ENCODE results near the gene LAMC1. TPM values are rescaled to one million over a fixed set of nuclear protein-coding genes. Genes with fewer than 3 reads are reported as not detected.
"Not testable (repeated sequence)": the region's sequence is repeated elsewhere in the genome, so short reads cannot be mapped to it uniquely, and the experiment has no call there.

The LAMC1 gene
- total RNA-seq, 2 experiments from 2014 or later: 0.40 TPM; not detected in 1

DNA sequence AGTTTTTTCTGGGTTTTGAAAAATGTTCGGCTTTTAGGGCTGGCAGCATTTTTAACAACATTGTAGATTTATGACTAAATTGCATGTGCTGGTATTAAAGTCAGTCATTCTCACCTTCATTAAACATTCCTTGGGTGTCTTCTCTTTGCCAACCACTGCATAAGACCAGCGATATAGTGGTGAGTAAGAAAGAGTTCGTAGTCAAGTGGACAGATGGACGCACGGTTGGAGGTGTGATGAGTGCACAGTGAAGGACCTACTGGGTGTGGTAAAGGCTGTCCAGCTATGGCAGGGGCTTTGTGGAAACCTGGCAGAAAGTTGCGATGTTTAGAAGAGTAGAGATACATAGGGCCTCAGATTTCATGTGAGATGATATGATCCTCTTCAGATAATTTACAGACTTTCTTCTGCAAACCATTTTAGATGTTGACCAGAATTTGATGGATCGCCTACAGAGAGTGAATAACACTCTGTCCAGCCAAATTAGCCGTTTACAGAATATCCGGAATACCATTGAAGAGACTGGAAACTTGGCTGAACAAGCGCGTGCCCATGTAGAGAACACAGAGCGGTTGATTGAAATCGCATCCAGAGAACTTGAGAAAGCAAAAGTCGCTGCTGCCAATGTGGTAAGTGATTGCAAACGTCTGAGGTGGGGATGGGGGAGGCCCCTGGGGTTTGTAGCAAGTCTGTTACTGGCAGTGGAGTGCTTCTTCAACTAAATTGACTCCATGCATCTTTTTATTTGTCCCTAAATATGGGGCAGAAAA lies 106.9 kb downstream of the LAMC1 start:
- Mint-ChIP-seq H3K9me3 (ENCODE audit: low read depth) (no peaks in the 10 kb centered on the region), H3K27ac (no peak overlapping the region), H3K4me1 (no peaks in the 10 kb centered on the region), H3K36me3 (no peaks in the 10 kb centered on the region), H3K4me3 (no peak overlapping the region), H3K27me3 (peaks cover 7% of the 10 kb centered on the region)
- DNase-seq (no peak), ATAC-seq (no peak)
- CTCF ChIA-PET: no interaction called here

DNA sequence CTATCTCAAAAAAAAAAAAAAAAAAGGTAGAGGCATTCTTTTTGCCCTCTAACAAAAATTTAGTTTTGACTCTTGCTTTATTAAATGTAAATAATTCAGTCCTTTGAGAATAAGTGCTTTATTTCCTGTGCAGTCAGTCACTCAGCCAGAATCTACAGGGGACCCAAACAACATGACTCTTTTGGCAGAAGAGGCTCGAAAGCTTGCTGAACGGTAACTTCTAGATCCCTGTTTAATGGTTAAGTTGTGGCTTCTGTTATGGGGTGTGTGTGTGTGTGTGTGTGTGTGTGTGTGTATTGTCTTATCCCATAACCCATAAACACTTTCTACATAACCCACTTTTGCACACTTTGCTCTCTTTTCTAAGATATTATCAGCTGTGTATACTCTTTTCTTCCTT lies 107.9 kb downstream of the LAMC1 start:
- no peaks in the 10 kb centered on the region for H3K4me1 Mint-ChIP-seq
- peaks cover 10% of the 10 kb centered on the region for H3K27me3 Mint-ChIP-seq
- no peaks in the 10 kb centered on the region for H3K9me3 Mint-ChIP-seq (ENCODE audit: low read depth)
- H3K36me3 Mint-ChIP-seq: no peaks in the 10 kb centered on the region
- CTCF ChIA-PET: no interaction called here
- no peak for ATAC-seq
- H3K4me3 Mint-ChIP-seq: no peak overlapping the region
- no peak for DNase-seq
- no peak overlapping the region for H3K27ac Mint-ChIP-seq

DNA sequence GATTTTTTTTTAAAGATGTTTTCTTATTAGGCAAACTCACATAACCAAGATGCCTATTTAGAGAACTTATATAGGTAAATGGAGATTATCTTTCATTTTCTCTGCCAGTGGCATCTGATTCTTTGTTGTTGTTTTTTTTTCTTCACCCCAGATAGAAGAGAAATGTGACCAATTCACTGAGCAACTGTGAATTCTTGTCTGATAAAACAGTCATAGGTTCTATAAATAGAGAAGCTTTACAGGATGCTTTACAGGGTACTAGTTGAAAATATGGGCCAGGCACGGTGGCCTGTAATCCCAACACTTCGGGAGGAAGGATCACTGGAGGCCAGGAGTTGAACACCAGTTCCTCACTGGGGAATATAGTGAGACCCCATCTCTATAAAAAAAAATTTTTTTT lies 112.1 kb downstream of the LAMC1 start:
- DNase-seq: no peak
- no peaks in the 10 kb centered on the region for H3K36me3 Mint-ChIP-seq
- CTCF ChIA-PET: no interaction called here
- ATAC-seq: no peak
- H3K4me3 Mint-ChIP-seq: no peak overlapping the region
- H3K9me3 Mint-ChIP-seq (ENCODE audit: low read depth): no peaks in the 10 kb centered on the region
- peaks cover 28% of the 10 kb centered on the region for H3K27me3 Mint-ChIP-seq
- no peaks in the 10 kb centered on the region for H3K4me1 Mint-ChIP-seq
- no peak overlapping the region for H3K27ac Mint-ChIP-seq

DNA sequence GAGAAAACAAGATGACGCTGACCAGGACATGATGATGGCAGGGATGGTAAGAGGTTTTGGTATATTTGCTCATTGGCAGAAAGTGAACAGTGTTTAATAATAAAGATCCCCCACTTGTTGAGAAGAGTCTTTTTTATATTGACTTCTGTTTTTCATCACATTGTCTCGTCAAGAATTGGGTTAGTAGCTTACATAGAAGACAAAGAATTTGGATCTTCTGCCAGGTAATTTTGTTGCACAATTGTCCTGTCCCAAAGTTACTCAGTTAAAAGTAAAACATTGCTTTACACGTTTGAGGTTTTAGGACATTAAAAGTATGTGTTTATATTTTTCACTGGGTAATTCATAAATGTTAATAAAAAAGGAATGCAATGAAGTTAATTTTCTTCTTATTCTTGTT lies 114.6 kb downstream of the LAMC1 start:
- Mint-ChIP-seq H3K4me3 (no peak overlapping the region), H3K4me1 (no peaks in the 10 kb centered on the region), H3K27ac (no peak overlapping the region), H3K27me3 (peaks cover 42% of the 10 kb centered on the region), H3K36me3 (no peaks in the 10 kb centered on the region), H3K9me3 (ENCODE audit: low read depth) (no peaks in the 10 kb centered on the region)
- CTCF ChIA-PET: no interaction called here
- ATAC-seq (no peak), DNase-seq (no peak)

DNA sequence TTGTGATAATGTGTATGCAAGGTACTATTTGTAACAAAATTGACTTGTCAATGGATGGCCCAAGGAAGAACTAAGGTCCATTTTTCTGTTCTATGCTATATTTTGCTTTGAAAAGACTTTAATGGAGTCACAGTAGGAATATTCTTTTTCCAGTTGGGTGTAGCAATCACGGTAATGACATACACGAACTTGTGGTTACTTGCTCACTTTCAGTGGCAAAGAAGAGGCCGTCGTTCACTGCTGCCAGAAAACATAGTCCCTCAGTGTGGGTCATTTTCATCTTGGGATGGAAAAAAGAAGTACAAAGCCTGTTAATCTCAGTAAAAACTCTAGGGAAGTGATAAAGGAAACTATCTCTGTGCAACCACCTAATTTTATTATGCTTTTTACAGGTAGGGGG lies 115.1 kb downstream of the LAMC1 start:
- H3K27ac Mint-ChIP-seq: no peak overlapping the region
- H3K36me3 Mint-ChIP-seq: no peaks in the 10 kb centered on the region
- H3K9me3 Mint-ChIP-seq (ENCODE audit: low read depth): no peaks in the 10 kb centered on the region
- ATAC-seq (no peak), DNase-seq (no peak)
- CTCF ChIA-PET: no interaction called here
- H3K27me3 Mint-ChIP-seq: peaks cover 42% of the 10 kb centered on the region
- no peak overlapping the region for H3K4me3 Mint-ChIP-seq
- no peaks in the 10 kb centered on the region for H3K4me1 Mint-ChIP-seq

DNA sequence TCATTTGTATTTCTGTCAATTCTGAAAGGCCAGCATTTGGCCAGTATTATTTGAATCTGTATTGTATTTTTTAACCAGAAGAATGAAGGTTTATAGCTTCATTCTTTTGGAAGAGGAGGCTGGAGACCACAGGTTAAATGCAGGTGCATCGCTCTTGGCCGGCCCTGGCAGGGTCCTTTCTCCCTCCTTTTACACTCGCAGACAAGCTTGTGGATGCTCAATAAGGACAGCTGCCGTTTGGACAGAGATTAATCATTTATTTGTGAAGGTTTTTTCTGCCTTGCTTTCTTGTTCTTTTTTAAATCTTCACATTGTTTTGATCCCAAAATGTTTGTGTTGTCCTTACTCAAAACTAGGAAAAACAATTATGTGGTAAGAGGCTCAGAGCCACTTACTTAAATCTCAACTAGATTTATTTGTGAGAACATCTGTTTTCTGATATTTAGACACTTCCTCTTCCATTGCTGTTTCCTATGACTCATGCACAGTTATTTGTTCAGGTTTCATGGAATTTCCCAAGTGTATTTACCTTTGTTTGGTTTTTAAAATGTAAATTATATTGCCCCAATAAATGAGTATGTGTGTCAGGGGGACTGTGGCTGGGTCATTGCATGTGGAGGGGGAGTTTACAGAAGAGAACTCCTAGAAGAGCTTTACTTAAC lies 116.2 kb downstream of the LAMC1 start:
- no peak overlapping the region for H3K4me3 Mint-ChIP-seq
- no peak for DNase-seq
- H3K4me1 Mint-ChIP-seq: no peaks in the 10 kb centered on the region
- no peaks in the 10 kb centered on the region for H3K9me3 Mint-ChIP-seq (ENCODE audit: low read depth)
- H3K36me3 Mint-ChIP-seq: no peaks in the 10 kb centered on the region
- CTCF ChIA-PET: no interaction called here
- H3K27ac Mint-ChIP-seq: no peak overlapping the region
- H3K27me3 Mint-ChIP-seq: peaks cover 46% of the 10 kb centered on the region
- no peak for ATAC-seq

DNA sequence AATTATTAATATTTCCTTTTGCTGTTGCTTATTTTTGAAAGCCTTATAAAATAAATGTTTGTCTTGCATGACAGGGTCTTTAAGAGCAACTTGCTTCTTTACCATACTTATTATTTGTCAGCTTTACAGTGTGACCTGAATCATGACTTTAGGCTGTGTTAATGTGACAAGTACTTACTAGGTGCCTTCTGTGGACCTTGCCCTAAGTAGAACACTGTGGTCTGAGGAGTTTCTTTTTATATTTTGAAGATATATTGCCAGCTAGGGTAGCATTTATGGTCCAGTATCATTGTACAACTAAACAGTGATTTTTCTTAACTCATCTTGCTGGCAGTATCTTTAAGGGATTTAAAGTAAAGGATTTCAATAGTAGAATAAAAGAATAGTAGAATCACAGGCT lies 117.4 kb downstream of the LAMC1 start:
- H3K9me3 Mint-ChIP-seq (ENCODE audit: low read depth): no peaks in the 10 kb centered on the region
- CTCF ChIA-PET: no interaction called here
- no peak for ATAC-seq
- DNase-seq: no peak
- H3K36me3 Mint-ChIP-seq: no peaks in the 10 kb centered on the region
- no peaks in the 10 kb centered on the region for H3K4me1 Mint-ChIP-seq
- no peak overlapping the region for H3K4me3 Mint-ChIP-seq
- peaks cover 48% of the 10 kb centered on the region for H3K27me3 Mint-ChIP-seq
- no peak overlapping the region for H3K27ac Mint-ChIP-seq

DNA sequence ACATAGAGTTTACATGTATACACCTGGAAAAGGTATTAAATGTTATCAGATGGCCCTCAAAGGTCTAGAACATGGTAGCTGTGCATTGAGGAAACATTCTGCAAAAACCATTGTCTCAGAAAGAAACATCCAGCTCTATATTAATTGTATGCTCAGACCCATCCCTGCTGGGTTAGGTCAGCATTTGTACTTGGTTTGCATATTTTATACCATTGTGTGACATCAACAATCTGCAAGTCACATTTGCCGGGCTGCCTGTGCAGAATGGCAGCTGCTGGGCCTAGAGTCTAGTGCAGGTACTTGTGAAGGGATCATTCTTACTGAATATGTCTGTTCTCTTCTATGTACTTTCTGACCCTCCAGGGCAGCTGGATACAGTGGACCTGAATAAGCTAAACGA lies 119.0 kb downstream of the LAMC1 start:
- DNase-seq (no peak), ATAC-seq (no peak)
- no peak overlapping the region for H3K4me3 Mint-ChIP-seq
- H3K9me3 Mint-ChIP-seq (ENCODE audit: low read depth): no peaks in the 10 kb centered on the region
- CTCF ChIA-PET: no interaction called here
- no peaks in the 10 kb centered on the region for H3K4me1 Mint-ChIP-seq
- H3K36me3 Mint-ChIP-seq: no peaks in the 10 kb centered on the region
- H3K27me3 Mint-ChIP-seq: peaks cover 41% of the 10 kb centered on the region
- H3K27ac Mint-ChIP-seq: no peak overlapping the region

DNA sequence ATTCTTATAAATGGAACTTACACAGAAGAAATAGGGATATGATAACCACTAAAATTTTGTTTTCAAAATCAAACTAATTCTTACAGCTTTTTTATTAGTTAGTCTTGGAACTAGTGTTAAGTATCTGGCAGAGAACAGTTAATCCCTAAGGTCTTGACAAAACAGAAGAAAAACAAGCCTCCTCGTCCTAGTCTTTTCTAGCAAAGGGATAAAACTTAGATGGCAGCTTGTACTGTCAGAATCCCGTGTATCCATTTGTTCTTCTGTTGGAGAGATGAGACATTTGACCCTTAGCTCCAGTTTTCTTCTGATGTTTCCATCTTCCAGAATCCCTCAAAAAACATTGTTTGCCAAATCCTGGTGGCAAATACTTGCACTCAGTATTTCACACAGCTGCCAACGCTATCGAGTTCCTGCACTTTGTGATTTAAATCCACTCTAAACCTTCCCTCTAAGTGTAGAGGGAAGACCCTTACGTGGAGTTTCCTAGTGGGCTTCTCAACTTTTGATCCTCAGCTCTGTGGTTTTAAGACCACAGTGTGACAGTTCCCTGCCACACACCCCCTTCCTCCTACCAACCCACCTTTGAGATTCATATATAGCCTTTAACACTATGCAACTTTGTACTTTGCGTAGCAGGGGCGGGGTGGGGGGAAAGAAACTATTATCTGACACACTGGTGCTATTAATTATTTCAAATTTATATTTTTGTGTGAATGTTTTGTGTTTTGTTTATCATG lies 120.5 kb downstream of the LAMC1 start:
- Mint-ChIP-seq H3K4me3 (no peak overlapping the region), H3K27me3 (peaks cover 38% of the 10 kb centered on the region), H3K27ac (no peak overlapping the region), H3K4me1 (no peaks in the 10 kb centered on the region), H3K9me3 (ENCODE audit: low read depth) (no peaks in the 10 kb centered on the region), H3K36me3 (no peaks in the 10 kb centered on the region)
- CTCF ChIA-PET: no interaction called here
- ATAC-seq: no peak
- no peak for DNase-seq

DNA sequence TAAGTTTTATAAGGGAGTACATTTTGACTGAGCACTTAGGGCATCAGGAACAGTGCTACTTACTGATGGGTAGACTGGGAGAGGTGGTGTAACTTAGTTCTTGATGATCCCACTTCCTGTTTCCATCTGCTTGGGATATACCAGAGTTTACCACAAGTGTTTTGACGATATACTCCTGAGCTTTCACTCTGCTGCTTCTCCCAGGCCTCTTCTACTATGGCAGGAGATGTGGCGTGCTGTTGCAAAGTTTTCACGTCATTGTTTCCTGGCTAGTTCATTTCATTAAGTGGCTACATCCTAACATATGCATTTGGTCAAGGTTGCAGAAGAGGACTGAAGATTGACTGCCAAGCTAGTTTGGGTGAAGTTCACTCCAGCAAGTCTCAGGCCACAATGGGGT lies 121.5 kb downstream of the LAMC1 start:
- CTCF ChIA-PET: no interaction called here
- H3K4me1 Mint-ChIP-seq: no peaks in the 10 kb centered on the region

DNA sequence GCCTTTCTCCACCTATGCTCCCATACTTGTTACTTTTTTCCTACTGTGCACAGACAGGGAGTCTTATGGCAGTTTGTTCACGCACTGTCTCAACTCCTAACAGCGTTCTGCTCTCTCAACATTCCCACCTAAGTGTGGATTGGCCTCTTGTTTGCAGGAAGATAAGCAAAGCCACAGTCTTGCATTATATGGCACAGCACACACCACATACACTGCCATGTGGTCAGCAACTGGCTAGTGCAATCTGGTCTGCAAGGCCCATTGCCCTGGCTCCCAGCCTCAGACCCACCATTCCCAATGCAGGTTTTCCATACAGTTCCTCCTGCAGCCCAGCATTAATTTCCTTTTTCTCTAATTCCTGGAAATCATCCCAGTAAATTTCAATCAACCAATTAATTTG lies 124.5 kb downstream of the LAMC1 start:
- no peak overlapping the region for H3K27ac Mint-ChIP-seq
- CTCF ChIA-PET: no interaction called here
- no peak for ATAC-seq

More for the DNA sequence above, 121.5 kb downstream of the LAMC1 start:
- Mint-ChIP-seq H3K36me3 (no peaks in the 10 kb centered on the region), H3K27me3 (peaks cover 33% of the 10 kb centered on the region), H3K9me3 (ENCODE audit: low read depth) (no peaks in the 10 kb centered on the region), H3K27ac (no peak overlapping the region), H3K4me3 (no peak overlapping the region)
- no peak for ATAC-seq
- no peak for DNase-seq

DNA sequence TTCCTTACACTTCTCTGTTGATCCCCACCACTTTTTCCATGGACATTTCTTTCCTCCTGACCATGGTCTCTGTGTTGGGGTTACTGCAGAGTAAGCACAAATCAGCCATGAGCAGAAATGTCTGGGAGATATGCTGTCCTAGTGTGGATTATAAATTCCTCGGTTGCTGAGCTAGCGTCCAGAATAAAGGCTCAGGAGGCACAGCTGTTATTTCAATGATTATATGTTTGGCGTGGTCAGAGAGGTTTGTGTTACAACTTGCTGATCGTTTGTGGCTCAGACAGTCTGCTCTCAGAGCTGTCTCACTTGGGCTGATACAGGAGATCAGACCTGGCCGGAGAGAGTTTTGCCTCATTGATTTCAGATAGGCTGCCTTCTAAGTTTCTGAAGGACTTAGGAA lies 125.4 kb downstream of the LAMC1 start:
- H3K27ac Mint-ChIP-seq: no peak overlapping the region

More for the DNA sequence above, 124.5 kb downstream of the LAMC1 start:
- no peak for DNase-seq
- no peak overlapping the region for H3K4me3 Mint-ChIP-seq
- no peaks in the 10 kb centered on the region for H3K36me3 Mint-ChIP-seq
- peaks cover 17% of the 10 kb centered on the region for H3K27me3 Mint-ChIP-seq
- no peaks in the 10 kb centered on the region for H3K4me1 Mint-ChIP-seq
- no peaks in the 10 kb centered on the region for H3K9me3 Mint-ChIP-seq (ENCODE audit: low read depth)

DNA sequence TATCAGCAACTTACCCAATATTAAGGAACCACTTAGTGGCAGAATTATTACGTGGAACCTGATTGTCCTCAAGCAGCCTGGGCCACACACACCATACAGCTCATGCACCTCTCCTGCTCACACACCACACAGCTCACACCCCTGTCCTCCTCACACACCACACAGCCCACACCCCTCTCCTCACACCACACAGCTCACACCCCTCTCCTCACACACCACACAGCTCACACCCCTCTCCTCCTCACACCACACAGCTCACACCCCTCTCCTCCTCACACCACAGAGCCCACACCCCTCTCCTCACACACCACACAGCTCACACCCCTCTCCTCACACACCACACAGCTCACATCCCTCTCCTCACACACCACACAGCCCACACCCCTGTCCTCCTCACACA lies 126.1 kb downstream of the LAMC1 start:
- H3K9me3 Mint-ChIP-seq (ENCODE audit: low read depth): no peaks in the 10 kb centered on the region
- H3K4me3 Mint-ChIP-seq: no peak overlapping the region
- no peak overlapping the region for H3K27ac Mint-ChIP-seq

More for the DNA sequence above, 125.4 kb downstream of the LAMC1 start:
- DNase-seq (no peak), ATAC-seq (no peak)
- Mint-ChIP-seq H3K4me1 (no peaks in the 10 kb centered on the region), H3K36me3 (no peaks in the 10 kb centered on the region), H3K9me3 (ENCODE audit: low read depth) (no peaks in the 10 kb centered on the region), H3K4me3 (no peak overlapping the region), H3K27me3 (peaks cover 19% of the 10 kb centered on the region)
- CTCF ChIA-PET: no interaction called here

DNA sequence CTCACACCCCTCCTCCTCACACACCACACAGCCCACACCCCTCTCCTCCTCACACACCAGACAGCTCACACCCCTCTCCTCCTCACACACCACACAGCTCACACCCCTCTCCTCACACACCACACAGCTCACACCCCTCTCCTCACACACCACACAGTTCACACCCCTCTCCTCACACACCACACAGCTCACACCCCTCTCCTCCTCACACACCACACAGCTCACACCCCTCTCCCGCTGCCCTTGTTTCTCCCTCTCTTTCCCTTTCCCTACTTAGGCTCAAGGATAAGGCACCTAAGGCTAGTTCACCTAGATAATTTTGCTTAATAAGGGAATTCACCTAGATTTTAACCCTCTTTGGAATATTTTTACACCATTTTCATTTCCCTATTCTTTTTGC lies 126.8 kb downstream of the LAMC1 start:
- H3K9me3 Mint-ChIP-seq (ENCODE audit: low read depth); ATAC-seq; H3K36me3 Mint-ChIP-seq; H3K27ac Mint-ChIP-seq; DNase-seq; H3K4me3 Mint-ChIP-seq; CTCF ChIA-PET; H3K4me1 Mint-ChIP-seq: not testable (repeated sequence)
- peaks cover 13% of the 10 kb centered on the region for H3K27me3 Mint-ChIP-seq

More for the DNA sequence above, 126.1 kb downstream of the LAMC1 start:
- H3K36me3 Mint-ChIP-seq: no peaks in the 10 kb centered on the region
- H3K27me3 Mint-ChIP-seq: peaks cover 18% of the 10 kb centered on the region
- DNase-seq: no peak
- no peaks in the 10 kb centered on the region for H3K4me1 Mint-ChIP-seq
- no peak for ATAC-seq
- CTCF ChIA-PET: no interaction called here

Data from activated CD8-positive, alpha-beta memory T cell treated with anti-CD3 and anti-CD28 coated beads, Interleukin-2, amount 10 ng/mL, durations not matched to agents 7 days and 5 days (primary cell).